ENCODE measurements around the gene TMEM255B. TPM values are rescaled to one million over a fixed set of nuclear protein-coding genes. Genes with fewer than 3 reads are reported as not detected.

TMEM255B gene
- total RNA-seq, 1 experiment from 2014 or later: 2.8 TPM

DNA sequence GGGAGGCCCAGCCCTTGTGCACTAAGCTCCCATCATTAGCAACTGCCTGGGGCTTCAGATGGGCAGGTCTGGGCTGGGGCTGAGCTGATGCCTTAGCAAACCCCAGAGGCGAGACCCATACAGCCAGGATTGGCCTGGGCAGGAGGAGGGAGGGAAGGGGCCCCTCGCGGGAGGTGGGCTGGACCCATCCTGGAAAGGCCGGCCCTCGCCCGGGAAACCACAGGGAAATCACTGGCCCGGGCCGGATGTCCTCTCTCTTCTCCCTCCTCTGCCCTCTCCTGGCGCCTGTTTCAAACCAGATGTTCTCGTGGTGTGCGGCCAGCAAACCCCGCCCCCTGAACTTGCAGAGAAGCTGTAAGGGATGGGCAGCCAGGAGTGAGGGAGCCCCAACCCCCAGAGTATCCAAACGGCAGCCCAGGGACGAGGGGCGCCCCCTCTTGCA, 43.1 kb downstream of the TMEM255B start:
- no peak overlapping the region for H4K8ac ChIP-seq (replicated peaks; ENCODE audit: insufficient read length, low read depth, low read length)
- no peak overlapping the region for H2BK12ac ChIP-seq (ENCODE audit: insufficient read length, low read depth, low read length)
- H3K27ac Mint-ChIP-seq: no peak overlapping the region
- H3K4me2 ChIP-seq (ENCODE audit: insufficient read depth, insufficient read length, low read length): no peak overlapping the region
- H2BK20ac ChIP-seq (ENCODE audit: low read depth, low read length, poor library complexity, severe bottlenecking): no peak overlapping the region
- H3T11ph ChIP-seq (ENCODE audit: low read length): no peak overlapping the region
- H3K23me2 ChIP-seq (ENCODE audit: insufficient read length, low read depth, low read length, poor library complexity, severe bottlenecking): no peaks in the 10 kb centered on the region
- H2BK5ac ChIP-seq (ENCODE audit: insufficient read length, low read length): no peak overlapping the region
- no peaks in the 10 kb centered on the region for H3K4me1 ChIP-seq (ENCODE audit: insufficient read depth, low read length)
- no peak overlapping the region for H3K4ac ChIP-seq (ENCODE audit: low read depth, low read length)
- no peak overlapping the region for H2AFZ ChIP-seq (ENCODE audit: low read length)
- no peak overlapping the region for H2BK15ac ChIP-seq (ENCODE audit: low read depth, low read length)
- no peak overlapping the region for H3K23ac ChIP-seq (ENCODE audit: insufficient read length, low read depth, low read length)
- no peak overlapping the region for H3K9ac ChIP-seq (ENCODE audit: extremely low read depth, insufficient read length, low read length)
- no peaks in the 10 kb centered on the region for H3K9me3 ChIP-seq (ENCODE audit: control insufficient read depth, low read depth, low read length)
- no peak overlapping the region for H3K18ac ChIP-seq (ENCODE audit: insufficient read length, low read depth, low read length)
- TF ChIP-seq, protein P1, sequence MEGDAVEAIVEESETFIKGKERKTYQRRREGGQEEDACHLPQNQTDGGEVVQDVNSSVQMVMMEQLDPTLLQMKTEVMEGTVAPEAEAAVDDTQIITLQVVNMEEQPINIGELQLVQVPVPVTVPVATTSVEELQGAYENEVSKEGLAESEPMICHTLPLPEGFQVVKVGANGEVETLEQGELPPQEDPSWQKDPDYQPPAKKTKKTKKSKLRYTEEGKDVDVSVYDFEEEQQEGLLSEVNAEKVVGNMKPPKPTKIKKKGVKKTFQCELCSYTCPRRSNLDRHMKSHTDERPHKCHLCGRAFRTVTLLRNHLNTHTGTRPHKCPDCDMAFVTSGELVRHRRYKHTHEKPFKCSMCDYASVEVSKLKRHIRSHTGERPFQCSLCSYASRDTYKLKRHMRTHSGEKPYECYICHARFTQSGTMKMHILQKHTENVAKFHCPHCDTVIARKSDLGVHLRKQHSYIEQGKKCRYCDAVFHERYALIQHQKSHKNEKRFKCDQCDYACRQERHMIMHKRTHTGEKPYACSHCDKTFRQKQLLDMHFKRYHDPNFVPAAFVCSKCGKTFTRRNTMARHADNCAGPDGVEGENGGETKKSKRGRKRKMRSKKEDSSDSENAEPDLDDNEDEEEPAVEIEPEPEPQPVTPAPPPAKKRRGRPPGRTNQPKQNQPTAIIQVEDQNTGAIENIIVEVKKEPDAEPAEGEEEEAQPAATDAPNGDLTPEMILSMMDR (conservative IDR thresholded peaks at IDR 0.05): peak; percentile 22; the same call in 2 of the 3 replicates
- H2AK5ac ChIP-seq (ENCODE audit: insufficient read length, low read length): no peak overlapping the region
- peak overlapping the region; percentile 6; the same call in 1 of the 2 replicates for H3K14ac ChIP-seq (ENCODE audit: insufficient read depth, low read length)
- no peaks in the 10 kb centered on the region; a peak in 1 of 5 replicates for H3K9me3 Mint-ChIP-seq
- no peak overlapping the region for H4K5ac ChIP-seq (ENCODE audit: insufficient read length, low read depth, low read length)
- WGBS (ENCODE audit: extremely low coverage, insufficient read length, low lambda C conversion rate): no CpG with 5 or more reads among the region's 15 CpGs
- no peak overlapping the region for H3K27ac ChIP-seq (ENCODE audit: insufficient read length, low read depth, low read length)
- peaks cover 3 to 6% of the 10 kb centered on the region in 2 experiments; a peak in 2 of 4 replicates for H3K4me1 Mint-ChIP-seq
- no peaks in the 10 kb centered on the region for H3K27me3 ChIP-seq (ENCODE audit: insufficient read depth, low read length)
- H4K91ac ChIP-seq (ENCODE audit: insufficient read length, low read depth, low read length): no peak overlapping the region
- H3K4me3 Mint-ChIP-seq: no peak overlapping the region
- no peaks in the 10 kb centered on the region for H3K79me2 ChIP-seq (ENCODE audit: insufficient read depth, low read length)
- H4K20me1 ChIP-seq (ENCODE audit: control insufficient read depth, insufficient read depth, insufficient read length): no peaks in the 10 kb centered on the region
- H3K36me3 Mint-ChIP-seq (ENCODE audit: insufficient read depth in 1 of 3, low read depth in 3 of 3): no peaks in the 10 kb centered on the region
- no peaks in the 10 kb centered on the region for H3K27me3 Mint-ChIP-seq (ENCODE audit: low read depth)
- no peak overlapping the region for H3K56ac ChIP-seq (ENCODE audit: insufficient read length, low read depth, low read length)
- no peaks in the 10 kb centered on the region for H3K79me1 ChIP-seq (ENCODE audit: insufficient read depth, low read depth, low read length, poor library complexity, severe bottlenecking)
- H2BK120ac ChIP-seq (ENCODE audit: low read depth, low read length, poor library complexity, severe bottlenecking): no peak overlapping the region
- peak; percentile 85 for DNase-seq

All from H9 (cell line).